ENCODE results near the gene MED22.
A peak's percentile ranks its signal among the peaks of the same experiment; 100 is the strongest.
"Not testable (repeated sequence)": the region's sequence is repeated elsewhere in the genome, so short reads cannot be mapped to it uniquely, and the experiment has no call there.

MED22 gene

GRCh38 chr9:133347985-133348717 is at the start of gene MED22, which contains the start of gene RPL7A:
Gene MED22, minus strand, starts transcription at chr9:133348131. Its CDS starts 1,469 bp downstream, at chr9:133346662.
Gene RPL7A, plus strand, starts transcription at chr9:133348218. Its CDS starts 26 bp downstream, at chr9:133348244.
- peak; percentile 90 for DNase-seq

- no peak for DNase-seq
Observed at GRCh38 chr9:133397370-133397769, 49.4 kb upstream of the MED22 start.

GRCh38 chr9:133396952-133397351 is 49.0 kb upstream of the MED22 start:
- peak; percentile 14 for DNase-seq

GRCh38 chr9:133394687-133395271 is 46.8 kb upstream of the MED22 start:
- DNase-seq: no peak

- no peak for DNase-seq
Observed at GRCh38 chr9:133393399-133393798, 45.5 kb upstream of the MED22 start.

GRCh38 chr9:133392308-133392707 is 44.4 kb upstream of the MED22 start:
- not testable (repeated sequence) for DNase-seq

GRCh38 chr9:133391449-133391848 is 43.5 kb upstream of the MED22 start:
- DNase-seq: not testable (repeated sequence)

GRCh38 chr9:133390713-133391112 is 42.8 kb upstream of the MED22 start:
- no peak for DNase-seq

- no peak for DNase-seq
Observed at GRCh38 chr9:133389562-133389961, 41.6 kb upstream of the MED22 start.

GRCh38 chr9:133389025-133389557 is 41.2 kb upstream of the MED22 start:
- no peak for DNase-seq

GRCh38 chr9:133387680-133388079 is 39.7 kb upstream of the MED22 start:
- no peak for DNase-seq

GRCh38 chr9:133386338-133386737 is 38.4 kb upstream of the MED22 start:
- no peak for DNase-seq

GRCh38 chr9:133385452-133385851 is 37.5 kb upstream of the MED22 start:
- no peak for DNase-seq

GRCh38 chr9:133384736-133385321 is 36.9 kb upstream of the MED22 start:
- no peak for DNase-seq

GRCh38 chr9:133383438-133383837 is 35.5 kb upstream of the MED22 start:
- DNase-seq: no peak

- DNase-seq: no peak
Observed at GRCh38 chr9:133382507-133383141, 34.7 kb upstream of the MED22 start.

- DNase-seq: no peak
Observed at GRCh38 chr9:133380734-133381133, 32.8 kb upstream of the MED22 start.

- DNase-seq: no peak
Observed at GRCh38 chr9:133379153-133380086, 31.5 kb upstream of the MED22 start.

GRCh38 chr9:133378408-133378962 is 30.6 kb upstream of the MED22 start:
- no peak for DNase-seq

- no peak for DNase-seq
Observed at GRCh38 chr9:133377721-133378216, 29.8 kb upstream of the MED22 start.

- DNase-seq: not testable (repeated sequence)
Observed at GRCh38 chr9:133377280-133377679, 29.3 kb upstream of the MED22 start.
